Ascending aorta (tissue), 2 donors: ENCODE measurements around the gene CALN1. TPM values are rescaled to one million over a fixed set of nuclear protein-coding genes. Genes with fewer than 3 reads are reported as not detected.
"Not testable (repeated sequence)": the region's sequence is repeated elsewhere in the genome, so short reads cannot be mapped to it uniquely, and the experiment has no call there.

Experiments used
- DNase-seq, 2 donors: peaks; one replicate each; pipeline ENCODE4 v3.0.0-alpha.2; 2019; ENCODE audit warnings: low spot score in 2 of 2
- H3K27ac ChIP-seq, 2 donors: fragments of 200-600 bp; sonication (generic); one replicate each; pipeline ENCODE4 v1.5.1; 2016 to 2017; ENCODE audit warnings: mild to moderate bottlenecking in 1 of 2
- H3K27me3 ChIP-seq: fragments of 200-600 bp; sonication (generic); one replicate; pipeline ENCODE4 v1.5.1; 2017
- H3K36me3 ChIP-seq, 2 donors: fragments of 200-600 bp; sonication (generic); one replicate each; pipeline ENCODE4 v1.5.1; 2016
- H3K4me1 ChIP-seq, 2 donors: fragments of 200-600 bp; sonication (generic); one replicate each; pipeline ENCODE4 v1.5.1; 2016 to 2017; ENCODE audit warnings: mild to moderate bottlenecking in 1 of 2
- H3K4me3 ChIP-seq, 2 donors: fragments of 200-600 bp; sonication (generic); one replicate each; pipeline ENCODE4 v1.5.1; 2016 to 2017; ENCODE audit warnings: mild to moderate bottlenecking in 1 of 2
- H3K9me3 ChIP-seq, 2 donors: fragments of 200-600 bp; sonication (generic); one replicate each; pipeline ENCODE4 v1.5.1; 2016
- intact Hi-C: fragments of 100-400 bp; cut with DNase I; formaldehyde crosslinking; loops from one replicate; pipeline ENCODE4 v1.15.1; 2023
- total RNA-seq: library from RNA; depleted of rRNA; stranded (reverse); fragments of >200 nt; gene quantifications from one replicate; pipeline ENCODE4 v1.1.0, GENCODE V29; 2016
- TF ChIP-seq, protein P1 (sequence below), 3 experiments: fragments of 200-600 bp in 2 of 3; fragments of 450-650 bp in 1 of 3; sonication (generic) in 2 of 3; IDR thresholded peaks; one replicate each; pipeline ENCODE4 v1.5.1; 2016 to 2019; ENCODE audit warnings: antibody characterized with exemption in 3 of 3, mild to moderate bottlenecking in 1 of 3, moderate library complexity in 1 of 3

CALN1 gene
- 1.2 TPM for total RNA-seq

DNA sequence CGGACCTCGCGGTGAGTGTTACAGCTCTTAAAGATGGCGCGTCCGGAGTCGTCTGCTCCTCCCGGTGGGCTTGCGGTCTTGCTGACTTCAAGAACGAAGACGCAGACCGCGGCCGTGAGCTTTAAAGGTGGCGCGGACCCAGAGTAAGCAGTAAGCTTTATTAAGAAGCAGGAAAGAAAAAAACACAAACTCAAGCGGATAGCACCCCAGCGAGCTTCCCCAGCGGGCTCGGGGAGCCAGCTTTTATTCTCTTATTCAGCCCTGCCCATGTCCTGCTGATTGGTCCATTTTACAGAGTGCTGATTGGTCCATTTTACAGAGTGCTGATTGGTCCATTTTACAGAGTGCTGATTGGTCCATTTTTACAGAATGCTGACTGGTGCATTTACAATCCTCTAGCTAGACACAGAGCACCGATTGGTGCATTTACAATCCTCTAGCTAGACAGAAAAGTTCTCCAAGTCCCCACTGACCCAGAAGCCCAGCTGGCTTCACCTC lies at the start of gene CALN1:
CALN1 (minus strand) TSS at position 218 of the 498 bp plus-strand sequence.
- DNase-seq, H3K36me3 ChIP-seq, intact Hi-C loops, H3K4me3 ChIP-seq, H3K4me1 ChIP-seq, H3K9me3 ChIP-seq, H3K27me3 ChIP-seq, H3K27ac ChIP-seq: not testable (repeated sequence)

DNA sequence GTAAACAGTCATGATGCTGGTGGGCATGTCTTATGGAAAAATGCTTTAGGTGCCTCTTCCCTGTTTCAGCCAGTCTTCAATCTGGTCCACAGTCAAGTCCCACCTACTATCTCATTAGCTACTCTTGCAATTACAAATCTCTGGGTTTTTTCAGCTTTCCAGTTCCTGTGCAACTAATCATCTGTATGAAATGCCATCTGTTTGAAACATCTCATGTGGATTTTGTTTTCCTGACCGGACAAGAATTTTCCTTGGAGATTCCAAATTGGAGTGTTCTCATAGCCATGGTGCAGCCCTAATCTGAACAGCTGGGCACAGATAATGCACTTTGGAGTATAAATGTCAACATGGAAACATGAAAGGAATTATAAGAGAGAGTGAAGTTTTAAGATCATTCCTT lies 41.3 kb upstream of the CALN1 start:
- no peak overlapping the region for H3K4me3 ChIP-seq
- H3K36me3 ChIP-seq = no peaks in the 10 kb centered on the region
- H3K9me3 ChIP-seq = no peaks in the 10 kb centered on the region
- no peaks in the 10 kb centered on the region for H3K4me1 ChIP-seq
- TF ChIP-seq, protein P1, sequence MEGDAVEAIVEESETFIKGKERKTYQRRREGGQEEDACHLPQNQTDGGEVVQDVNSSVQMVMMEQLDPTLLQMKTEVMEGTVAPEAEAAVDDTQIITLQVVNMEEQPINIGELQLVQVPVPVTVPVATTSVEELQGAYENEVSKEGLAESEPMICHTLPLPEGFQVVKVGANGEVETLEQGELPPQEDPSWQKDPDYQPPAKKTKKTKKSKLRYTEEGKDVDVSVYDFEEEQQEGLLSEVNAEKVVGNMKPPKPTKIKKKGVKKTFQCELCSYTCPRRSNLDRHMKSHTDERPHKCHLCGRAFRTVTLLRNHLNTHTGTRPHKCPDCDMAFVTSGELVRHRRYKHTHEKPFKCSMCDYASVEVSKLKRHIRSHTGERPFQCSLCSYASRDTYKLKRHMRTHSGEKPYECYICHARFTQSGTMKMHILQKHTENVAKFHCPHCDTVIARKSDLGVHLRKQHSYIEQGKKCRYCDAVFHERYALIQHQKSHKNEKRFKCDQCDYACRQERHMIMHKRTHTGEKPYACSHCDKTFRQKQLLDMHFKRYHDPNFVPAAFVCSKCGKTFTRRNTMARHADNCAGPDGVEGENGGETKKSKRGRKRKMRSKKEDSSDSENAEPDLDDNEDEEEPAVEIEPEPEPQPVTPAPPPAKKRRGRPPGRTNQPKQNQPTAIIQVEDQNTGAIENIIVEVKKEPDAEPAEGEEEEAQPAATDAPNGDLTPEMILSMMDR (IDR thresholded peaks at IDR 0.05) = no peak
- H3K27me3 ChIP-seq = no peaks in the 10 kb centered on the region
- intact Hi-C loops = no loop called here
- H3K27ac ChIP-seq = no peak overlapping the region
- DNase-seq = no peak

DNA sequence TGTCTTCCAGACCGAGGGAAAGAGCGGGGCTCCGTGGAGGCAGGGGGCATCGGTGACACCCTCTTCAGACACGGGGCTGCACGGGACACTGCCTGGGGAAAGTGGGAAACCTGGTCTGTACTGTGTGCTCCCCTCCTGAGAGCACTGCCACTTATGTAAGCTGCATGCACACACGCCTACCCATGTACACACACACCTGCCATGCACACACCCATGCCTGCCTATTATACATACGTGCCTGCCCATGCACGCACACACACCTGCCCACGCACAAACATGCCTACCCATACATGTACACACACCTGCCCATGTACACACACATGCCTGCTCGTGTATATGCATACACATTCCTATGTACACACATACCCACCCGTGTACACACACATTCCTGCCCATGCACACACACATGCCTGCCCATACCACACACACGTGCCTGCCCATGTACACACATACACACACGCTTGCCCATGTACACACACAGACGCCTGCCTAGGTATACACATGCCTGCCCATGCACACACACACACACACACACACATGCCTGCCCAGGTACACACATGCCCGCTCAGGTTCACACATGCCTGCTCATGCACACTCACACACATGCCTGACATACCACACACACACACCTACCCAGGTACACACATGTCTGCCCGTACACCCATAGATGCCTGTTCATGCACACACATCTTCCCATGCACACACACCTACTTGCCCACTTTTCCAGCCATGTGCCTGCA lies 35.5 kb upstream of the CALN1 start:
- Histone ChIP-seq H3K4me3 (no peak overlapping the region), H3K27me3 (no peaks in the 10 kb centered on the region), H3K36me3 (no peaks in the 10 kb centered on the region), H3K27ac (no peak overlapping the region), H3K9me3 (no peaks in the 10 kb centered on the region), H3K4me1 (no peaks in the 10 kb centered on the region)
- TF ChIP-seq, protein P1 (IDR thresholded peaks at IDR 0.05) = no peak
- DNase-seq = no peak
- intact Hi-C loops = no loop called here

DNA sequence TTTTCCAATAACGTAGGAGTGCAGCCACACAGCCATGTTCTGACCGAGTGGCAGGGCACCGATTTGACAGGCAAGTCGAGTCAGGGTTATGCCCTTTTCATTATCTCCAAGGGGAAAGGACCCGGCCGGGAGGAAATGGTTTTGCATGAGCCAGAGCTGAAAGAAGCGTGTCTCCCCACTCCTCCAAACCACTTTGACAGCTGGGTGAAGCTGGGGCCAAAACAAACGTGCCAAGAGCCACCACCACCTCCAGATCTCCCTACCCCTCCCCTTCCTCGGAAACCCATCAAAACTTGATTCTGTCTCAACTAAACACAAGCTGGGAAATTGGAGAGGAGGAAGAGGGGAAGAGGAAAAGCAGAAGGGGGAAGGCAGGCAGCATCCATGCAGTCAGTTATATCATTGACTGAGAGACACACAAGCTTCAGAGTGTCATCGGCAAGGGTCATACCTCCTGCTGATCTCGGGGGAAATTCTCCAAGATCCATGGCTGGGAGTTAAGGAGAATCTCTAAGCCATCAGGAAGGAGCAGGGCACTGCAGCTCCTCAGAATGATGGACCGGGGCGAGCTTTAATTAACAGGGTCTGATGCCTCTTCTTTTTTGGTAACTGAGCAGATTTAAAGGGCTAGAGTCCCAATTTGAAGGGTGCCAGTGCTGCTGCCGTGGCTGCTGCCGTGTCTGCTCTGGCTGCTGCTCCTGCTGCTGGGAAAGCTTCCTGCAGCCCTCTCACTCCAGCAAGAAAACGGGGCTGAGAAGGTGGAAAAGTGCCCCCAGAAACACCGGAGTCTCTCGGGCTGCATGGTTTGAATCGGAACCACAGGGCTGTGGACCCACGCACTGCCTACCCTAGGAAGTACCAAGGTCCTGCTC lies 34.7 kb upstream of the CALN1 start:
- Histone ChIP-seq H3K4me1 (no peaks in the 10 kb centered on the region), H3K27me3 (no peaks in the 10 kb centered on the region), H3K36me3 (no peaks in the 10 kb centered on the region), H3K9me3 (no peaks in the 10 kb centered on the region), H3K27ac (no peak overlapping the region), H3K4me3 (no peak overlapping the region)
- TF ChIP-seq, protein P1 (IDR thresholded peaks at IDR 0.05) = no peak
- DNase-seq = no peak
- intact Hi-C loops = no loop called here

GRCh38 chr7:72446131-72446530 lies 34.0 kb upstream of the CALN1 start:
- H3K4me1 ChIP-seq = no peaks in the 10 kb centered on the region
- H3K27ac ChIP-seq = no peak overlapping the region
- H3K27me3 ChIP-seq = no peaks in the 10 kb centered on the region
- H3K9me3 ChIP-seq = no peaks in the 10 kb centered on the region
- H3K4me3 ChIP-seq = no peak overlapping the region
- intact Hi-C loops = no loop called here
- H3K36me3 ChIP-seq = no peaks in the 10 kb centered on the region
- DNase-seq = no peak
- TF ChIP-seq, protein P1 (IDR thresholded peaks at IDR 0.05) = no peak

DNA sequence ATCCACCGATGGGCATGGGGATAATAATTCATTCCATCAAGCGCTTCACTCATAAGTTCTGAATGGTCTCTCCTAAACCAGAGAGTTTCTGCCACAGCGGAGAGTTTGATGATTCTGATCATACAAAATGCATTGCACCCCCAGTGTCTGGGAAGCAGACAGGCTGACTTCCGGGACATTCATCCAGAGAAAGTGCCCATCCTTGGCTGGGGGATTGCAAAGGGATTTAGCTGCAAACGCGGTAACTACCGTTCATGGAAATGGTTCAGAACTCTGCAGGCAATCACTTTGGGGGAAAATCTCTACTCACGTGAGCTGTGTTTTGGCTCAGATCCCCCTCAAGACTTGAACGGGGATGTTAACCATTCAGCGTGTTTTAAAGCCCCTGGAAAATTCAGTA lies 33.4 kb upstream of the CALN1 start:
- H3K4me3 ChIP-seq = no peak overlapping the region
- H3K4me1 ChIP-seq = no peaks in the 10 kb centered on the region
- DNase-seq = no peak
- intact Hi-C loops = no loop called here
- H3K27ac ChIP-seq = no peak overlapping the region
- H3K27me3 ChIP-seq = no peaks in the 10 kb centered on the region
- H3K36me3 ChIP-seq = no peaks in the 10 kb centered on the region
- H3K9me3 ChIP-seq = no peaks in the 10 kb centered on the region
- TF ChIP-seq, protein P1 (IDR thresholded peaks at IDR 0.05) = no peak
